Globus pallidus (tissue), 1 donor: ENCODE results near the gene CELF5.
"Not testable (repeated sequence)": the region's sequence is repeated elsewhere in the genome, so short reads cannot be mapped to it uniquely, and the experiment has no call there.

Experiments used
- DNase-seq: peaks from one replicate; pipeline ENCODE4 v3.0.0-alpha.2; 2015; ENCODE audit warnings: low spot score

Gene CELF5

GRCh38 chr19:3322199-3322978, 97.9 kb downstream of the CELF5 start:
- no peak for DNase-seq

- DNase-seq = no peak
These were observed 98.6 kb downstream of the CELF5 start for GRCh38 chr19:3323026-3323425.

- no peak for DNase-seq
These were observed 99.2 kb downstream of the CELF5 start for GRCh38 chr19:3323658-3324057.

- no peak for DNase-seq
These were observed 100.0 kb downstream of the CELF5 start for GRCh38 chr19:3324405-3324856.

GRCh38 chr19:3325451-3325850, 101.0 kb downstream of the CELF5 start:
- no peak for DNase-seq

- DNase-seq = no peak
These were observed 104.3 kb downstream of the CELF5 start for GRCh38 chr19:3328743-3329142.

GRCh38 chr19:3330047-3330446, 105.6 kb downstream of the CELF5 start:
- DNase-seq = no peak

- DNase-seq = not testable (repeated sequence)
These were observed 107.8 kb downstream of the CELF5 start for GRCh38 chr19:3332232-3332631.

GRCh38 chr19:3333020-3333583, 108.6 kb downstream of the CELF5 start:
- DNase-seq = no peak

GRCh38 chr19:3333662-3334061, 109.2 kb downstream of the CELF5 start:
- DNase-seq = no peak

- DNase-seq = not testable (repeated sequence)
These were observed 110.4 kb downstream of the CELF5 start for GRCh38 chr19:3334749-3335430.

GRCh38 chr19:3335431-3336350, 111.2 kb downstream of the CELF5 start:
- no peak for DNase-seq

- DNase-seq = no peak
These were observed 111.9 kb downstream of the CELF5 start for GRCh38 chr19:3336351-3336679.

GRCh38 chr19:3336680-3337523, 112.4 kb downstream of the CELF5 start:
- peak; percentile 76 for DNase-seq

- no peak for DNase-seq
These were observed 114.2 kb downstream of the CELF5 start for GRCh38 chr19:3338541-3339181.

- DNase-seq = no peak
These were observed 115.9 kb downstream of the CELF5 start for GRCh38 chr19:3340340-3340739.

- no peak for DNase-seq
These were observed 117.8 kb downstream of the CELF5 start for GRCh38 chr19:3342246-3342645.

GRCh38 chr19:3342962-3343361, 118.5 kb downstream of the CELF5 start:
- DNase-seq = not testable (repeated sequence)

- DNase-seq = peak; percentile 69
These were observed 119.4 kb downstream of the CELF5 start for GRCh38 chr19:3343619-3344502.
